Trophoblast cell (in vitro differentiated cells and primary cell): ENCODE results near the gene CCDC85C.

ENCODE experiments used
- DNase-seq, 2 donors: peaks; one replicate each; pipeline ENCODE4 v3.0.0-alpha.2; 2016
- H2AFZ ChIP-seq: 2 replicates; pipeline ENCODE4 v1.6.1; 2013; ENCODE audit warnings: low read length, moderate library complexity, mild to moderate bottlenecking; ENCODE audit not compliant: insufficient read depth, poor library complexity
- H2AK5ac ChIP-seq: 2 replicates; pipeline ENCODE4 v1.6.1; 2013; ENCODE audit warnings: mild to moderate bottlenecking, low read length
- H2BK120ac ChIP-seq: 2 replicates; pipeline ENCODE4 v1.6.1; 2013; ENCODE audit warnings: low read length, mild to moderate bottlenecking, moderate library complexity; ENCODE audit not compliant: insufficient read depth, poor library complexity
- H2BK12ac ChIP-seq: 2 replicates; pipeline ENCODE4 v1.6.1; 2013; ENCODE audit warnings: mild to moderate bottlenecking, low read length, moderate library complexity
- H2BK5ac ChIP-seq: 2 replicates; pipeline ENCODE4 v1.6.1; 2013; ENCODE audit warnings: low read length, low read depth, moderate library complexity, mild to moderate bottlenecking; ENCODE audit not compliant: poor library complexity
- H3K14ac ChIP-seq: 2 replicates; pipeline ENCODE4 v1.6.1; 2013; ENCODE audit warnings: mild to moderate bottlenecking, low read length
- H3K18ac ChIP-seq: 2 replicates; pipeline ENCODE4 v1.6.1; 2013; ENCODE audit warnings: mild to moderate bottlenecking, low read length
- H3K23ac ChIP-seq: 2 replicates; pipeline ENCODE4 v1.6.1; 2013; ENCODE audit warnings: low read length
- H3K27ac ChIP-seq: 2 replicates; pipeline ENCODE4 v1.5.1; 2013; ENCODE audit warnings: low read depth, mild to moderate bottlenecking, inconsistent platforms, low read length, moderate library complexity
- H3K27me3 ChIP-seq: 2 replicates; pipeline ENCODE4 v1.6.1; 2013; ENCODE audit warnings: inconsistent platforms, mild to moderate bottlenecking, low read length, moderate library complexity; ENCODE audit not compliant: insufficient read depth
- H3K36me3 ChIP-seq, 2 experiments: 1 replicate in 1 of 2; 2 replicates in 1 of 2; pipeline ENCODE4 v1.6.1; 2013; ENCODE audit warnings: low read length in 2 of 2, mild to moderate bottlenecking in 2 of 2, moderate library complexity in 1 of 2; ENCODE audit not compliant: insufficient read depth in 2 of 2, control insufficient read depth in 1 of 2
- H3K4ac ChIP-seq: 2 replicates; pipeline ENCODE4 v1.6.1; 2013; ENCODE audit warnings: low read depth, mild to moderate bottlenecking, low read length, moderate library complexity
- H3K4me1 ChIP-seq, 2 experiments: 1 replicate in 1 of 2; 2 replicates in 1 of 2; pipeline ENCODE4 v1.6.1; 2013; ENCODE audit warnings: low read length in 2 of 2, mild to moderate bottlenecking in 2 of 2, moderate library complexity in 1 of 2; ENCODE audit not compliant: insufficient read depth in 2 of 2, control insufficient read depth in 1 of 2
- H3K4me2 ChIP-seq: 2 replicates; pipeline ENCODE4 v1.6.1; 2013; ENCODE audit warnings: inconsistent platforms, mild to moderate bottlenecking, low read length, moderate library complexity
- H3K4me3 ChIP-seq: 2 replicates; pipeline ENCODE4 v1.5.1; 2013; ENCODE audit warnings: mild to moderate bottlenecking, low read depth, low read length, inconsistent platforms
- H3K79me1 ChIP-seq: one replicate; pipeline ENCODE4 v1.6.1; 2013; ENCODE audit warnings: low read length
- H3K79me2 ChIP-seq: 2 replicates; pipeline ENCODE4 v1.6.1; 2013; ENCODE audit warnings: low read length, mild to moderate bottlenecking; ENCODE audit not compliant: control insufficient read depth, insufficient read depth, poor library complexity
- H3K9ac ChIP-seq: 2 replicates; pipeline ENCODE4 v1.6.1; 2013; ENCODE audit warnings: mild to moderate bottlenecking, low read length
- H3K9me3 ChIP-seq: 2 replicates; pipeline ENCODE4 v1.6.1; 2013; ENCODE audit warnings: low read depth, mild to moderate bottlenecking, control low read depth, inconsistent platforms, low read length; ENCODE audit not compliant: insufficient read depth
- H4K12ac ChIP-seq: 2 replicates; pipeline ENCODE4 v1.6.1; 2013; ENCODE audit warnings: low read depth, mild to moderate bottlenecking, low read length, moderate library complexity
- H4K8ac ChIP-seq: 2 replicates; pipeline ENCODE4 v1.6.1; 2013; ENCODE audit warnings: low read depth, mild to moderate bottlenecking, low read length, moderate library complexity
- H4K91ac ChIP-seq: one replicate; pipeline ENCODE4 v1.6.1; 2013; ENCODE audit warnings: low read depth, mild to moderate bottlenecking, low read length, moderate library complexity
- WGBS: extraction: QIAGEN DNeasy Blood & Tissue Kit; methylation state at CpG from one replicate; pipeline ENCODE4 v1.1.7; 2013; ENCODE audit warnings: missing lambda C conversion rate; ENCODE audit not compliant: insufficient read length, insufficient coverage; ENCODE audit errors: extremely low coverage; 5-methylcytosine and 5-hydroxymethylcytosine counted together

Gene CCDC85C

DNA sequence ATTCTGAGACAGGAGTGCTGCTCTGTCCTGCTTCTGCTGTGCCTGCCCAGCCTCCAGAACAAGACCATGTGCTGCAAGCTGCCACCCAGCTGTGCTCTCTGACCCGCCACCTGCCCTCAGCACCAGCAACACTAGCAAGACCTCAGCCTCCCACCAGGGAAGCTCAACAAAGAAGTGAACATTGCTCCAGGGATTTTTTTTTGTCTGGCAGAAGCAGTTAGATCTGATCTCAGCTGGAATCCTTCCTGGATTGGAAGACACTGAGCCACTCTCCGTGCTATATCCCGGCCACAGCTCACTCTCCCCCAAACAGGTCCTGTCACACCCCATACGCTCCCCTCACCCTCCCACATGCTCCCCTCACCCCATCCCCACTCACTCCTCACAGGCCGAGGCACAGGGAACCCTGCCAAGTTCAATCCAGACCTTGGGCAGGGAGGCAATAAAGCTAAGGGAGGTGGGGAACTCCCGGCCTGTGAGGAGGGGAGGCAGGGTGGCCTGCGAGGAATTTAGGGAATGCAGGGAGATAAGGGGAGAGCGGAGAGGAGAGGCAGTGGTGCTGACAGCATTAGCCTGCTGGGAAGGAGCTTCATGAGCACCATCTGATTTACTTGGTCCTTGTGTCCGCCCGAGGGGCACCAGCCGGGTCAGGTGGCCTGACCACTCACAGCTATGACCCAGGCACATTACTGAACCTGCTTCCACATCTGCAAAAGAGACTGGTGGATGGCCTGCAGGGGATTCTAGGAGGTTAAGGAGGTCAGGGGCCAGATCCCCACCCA lies 29.7 kb downstream of the CCDC85C start:
- no CpG with 5 or more reads among the region's 11 CpGs for WGBS
- peak overlapping the region; percentile 12 for H3K14ac ChIP-seq
- no peak overlapping the region for H3K9ac ChIP-seq
- H2AFZ ChIP-seq, result peak overlapping the region; percentile 37
- peak overlapping the region; percentile 79 for H2BK12ac ChIP-seq
- H2AK5ac ChIP-seq, result no peak overlapping the region
- H3K4ac ChIP-seq, result no peak overlapping the region
- no peaks in the 10 kb centered on the region for H3K36me3 ChIP-seq
- H3K4me3 ChIP-seq, result no peak overlapping the region
- H3K9me3 ChIP-seq, result peaks cover 3% of the 10 kb centered on the region
- H3K79me2 ChIP-seq, result peaks cover 22% of the 10 kb centered on the region
- H3K4me1 ChIP-seq, result peaks cover 75 to 81% of the 10 kb centered on the region in 2 experiments
- peak; percentile 88 to 93 for DNase-seq
- peaks cover 46% of the 10 kb centered on the region for H3K79me1 ChIP-seq
- H3K23ac ChIP-seq, result no peak overlapping the region
- H4K12ac ChIP-seq, result no peak overlapping the region
- H3K27me3 ChIP-seq, result no peaks in the 10 kb centered on the region
- H2BK5ac ChIP-seq, result peak overlapping the region; percentile 68
- H2BK120ac ChIP-seq, result peak overlapping the region; percentile 36
- peak overlapping the region; percentile 23 for H4K8ac ChIP-seq
- H3K18ac ChIP-seq, result peak overlapping the region; percentile 84
- peak overlapping the region; percentile 75 for H3K27ac ChIP-seq
- peak overlapping the region; percentile 8 for H3K4me2 ChIP-seq
- H4K91ac ChIP-seq, result peak overlapping the region; percentile 56

DNA sequence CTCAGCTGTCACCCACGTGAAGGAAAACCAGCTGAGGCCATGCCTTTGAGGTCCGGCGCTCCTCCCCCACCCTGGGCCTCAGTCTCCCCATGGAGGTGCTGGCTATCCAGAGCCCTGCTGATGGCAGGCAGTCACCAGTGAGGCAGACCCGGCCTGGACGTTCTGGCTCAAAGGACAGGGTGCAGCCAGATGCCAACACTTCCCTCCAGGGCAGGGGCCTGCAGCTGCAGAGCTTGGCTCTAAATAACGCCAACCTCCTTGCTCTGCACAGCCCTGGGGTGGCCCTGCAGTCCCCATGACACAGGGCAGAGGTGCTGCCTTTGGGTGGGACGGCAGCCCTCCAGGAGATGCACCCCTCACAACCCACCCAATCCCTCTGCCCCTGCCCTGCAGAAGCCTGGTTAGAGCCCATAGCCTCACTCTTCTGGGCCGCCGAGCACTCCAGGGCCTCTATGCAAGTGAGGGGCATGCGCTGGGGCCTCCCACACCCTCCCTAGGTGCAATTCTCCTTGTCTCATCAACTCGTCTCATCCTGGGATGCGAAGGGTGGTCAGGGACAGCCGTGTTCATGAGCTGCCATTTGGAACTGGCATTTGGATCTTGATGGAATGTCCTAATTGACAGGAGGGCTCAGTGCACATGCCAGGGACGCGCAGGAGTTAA lies 30.4 kb downstream of the CCDC85C start:
- no peak overlapping the region for H4K12ac ChIP-seq
- peak overlapping the region; percentile 58 for H4K91ac ChIP-seq
- peaks cover 39% of the 10 kb centered on the region for H3K79me1 ChIP-seq
- no peak overlapping the region for H3K23ac ChIP-seq
- H3K27ac ChIP-seq, result peak overlapping the region; percentile 75
- H3K4me1 ChIP-seq, result peaks cover 69 to 74% of the 10 kb centered on the region in 2 experiments
- peak overlapping the region; percentile 14 for H3K9ac ChIP-seq
- no peak overlapping the region for H4K8ac ChIP-seq
- peak overlapping the region; percentile 53 for H2BK12ac ChIP-seq
- no peaks in the 10 kb centered on the region for H3K27me3 ChIP-seq
- no peak overlapping the region for H3K4me2 ChIP-seq
- no CpG with 5 or more reads among the region's 15 CpGs for WGBS
- peak overlapping the region; percentile 60 for H2BK120ac ChIP-seq
- DNase-seq, result no peak
- H3K4ac ChIP-seq, result peak overlapping the region; percentile 18
- H3K79me2 ChIP-seq, result peaks cover 20% of the 10 kb centered on the region
- peak overlapping the region; percentile 71 for H3K18ac ChIP-seq
- H2AFZ ChIP-seq, result no peak overlapping the region
- peaks cover 3% of the 10 kb centered on the region for H3K9me3 ChIP-seq
- H2BK5ac ChIP-seq, result peak overlapping the region; percentile 2
- peak overlapping the region; percentile 56 for H3K14ac ChIP-seq
- no peak overlapping the region for H3K4me3 ChIP-seq
- H3K36me3 ChIP-seq, result no peaks in the 10 kb centered on the region
- peak overlapping the region; percentile 30 for H2AK5ac ChIP-seq

- no CpG with 5 or more reads among the region's 16 CpGs for WGBS
- H2BK120ac ChIP-seq, result no peak overlapping the region
- H3K23ac ChIP-seq, result no peak overlapping the region
- no peak overlapping the region for H3K27ac ChIP-seq
- H3K79me2 ChIP-seq, result peaks cover 20% of the 10 kb centered on the region
- no peak overlapping the region for H3K4me2 ChIP-seq
- peaks cover 38% of the 10 kb centered on the region for H3K79me1 ChIP-seq
- peak overlapping the region; percentile 58 for H4K91ac ChIP-seq
- no peaks in the 10 kb centered on the region for H3K36me3 ChIP-seq
- H2AK5ac ChIP-seq, result no peak overlapping the region
- peaks cover 70% of the 10 kb centered on the region in 2 experiments for H3K4me1 ChIP-seq
- H3K4me3 ChIP-seq, result no peak overlapping the region
- no peaks in the 10 kb centered on the region for H3K27me3 ChIP-seq
- H2BK12ac ChIP-seq, result peak overlapping the region; percentile 9
- H3K9ac ChIP-seq, result no peak overlapping the region
- H4K8ac ChIP-seq, result no peak overlapping the region
- no peak overlapping the region for H2AFZ ChIP-seq
- H4K12ac ChIP-seq, result no peak overlapping the region
- H2BK5ac ChIP-seq, result no peak overlapping the region
- H3K18ac ChIP-seq, result peak overlapping the region; percentile 15
- no peak for DNase-seq
- H3K4ac ChIP-seq, result no peak overlapping the region
- peaks cover 3% of the 10 kb centered on the region for H3K9me3 ChIP-seq
- H3K14ac ChIP-seq, result no peak overlapping the region
These were observed 31.0 kb downstream of the CCDC85C start for GRCh38 chr14:99573000-99573330.

GRCh38 chr14:99572173-99572999 lies 31.6 kb downstream of the CCDC85C start:
- Histone ChIP-seq H2BK12ac (peak overlapping the region; percentile 38), H3K23ac (no peak overlapping the region), H3K4ac (peak overlapping the region; percentile 54), H2BK120ac (no peak overlapping the region), H3K36me3 (no peaks in the 10 kb centered on the region), H4K12ac (no peak overlapping the region), H3K9ac (no peak overlapping the region), H3K27ac (no peak overlapping the region), H4K91ac (peak overlapping the region; percentile 58), H3K4me2 (no peak overlapping the region), H3K18ac (peak overlapping the region; percentile 56), H3K27me3 (no peaks in the 10 kb centered on the region), H3K4me1 (peaks cover 70% of the 10 kb centered on the region in 2 experiments), H2BK5ac (peak overlapping the region; percentile 14), H3K14ac (no peak overlapping the region), H3K9me3 (peaks cover 3% of the 10 kb centered on the region), H3K4me3 (no peak overlapping the region), H2AK5ac (peak overlapping the region; percentile 6), H3K79me1 (peaks cover 38% of the 10 kb centered on the region), H3K79me2 (peaks cover 20% of the 10 kb centered on the region), H2AFZ (no peak overlapping the region), H4K8ac (no peak overlapping the region)
- peak; percentile 94 to 95 for DNase-seq
- no CpG with 5 or more reads among the region's 18 CpGs for WGBS
